ENCODE data around the gene GFRA4.

Gene GFRA4

GRCh38 chr20:3693376-3693775 is 30.2 kb upstream of the GFRA4 start:
- DNase-seq = no peak

- DNase-seq = no peak
Observed at GRCh38 chr20:3692706-3693294, 29.6 kb upstream of the GFRA4 start.

- no peak for DNase-seq
Observed at GRCh38 chr20:3691897-3692296, 28.7 kb upstream of the GFRA4 start.

GRCh38 chr20:3691306-3691705 is 28.1 kb upstream of the GFRA4 start:
- DNase-seq = no peak

- DNase-seq = no peak
Observed at GRCh38 chr20:3690413-3690812, 27.2 kb upstream of the GFRA4 start.

- DNase-seq = no peak
Observed at GRCh38 chr20:3689978-3690377, 26.8 kb upstream of the GFRA4 start.

GRCh38 chr20:3687655-3688054 is 24.5 kb upstream of the GFRA4 start:
- DNase-seq = no peak

- no peak for DNase-seq
Observed at GRCh38 chr20:3686867-3687321, 23.7 kb upstream of the GFRA4 start.

- no peak for DNase-seq
Observed at GRCh38 chr20:3686421-3686820, 23.2 kb upstream of the GFRA4 start.

- DNase-seq = no peak
Observed at GRCh38 chr20:3685341-3685740, 22.1 kb upstream of the GFRA4 start.

- DNase-seq = no peak
Observed at GRCh38 chr20:3681931-3682781, 19.0 kb upstream of the GFRA4 start, which contains the start of gene ADAM33. ADAM33 (minus strand) TSS chr20:3682010; CDS start chr20:3682004, 6 bp downstream.

GRCh38 chr20:3681352-3681930 is 18.2 kb upstream of the GFRA4 start:
- no peak for DNase-seq

GRCh38 chr20:3680701-3681351 is 17.6 kb upstream of the GFRA4 start:
- no peak for DNase-seq

GRCh38 chr20:3679749-3680700 is 16.8 kb upstream of the GFRA4 start:
- DNase-seq = no peak

- no peak for DNase-seq
Observed at GRCh38 chr20:3678856-3679720, 15.9 kb upstream of the GFRA4 start.

GRCh38 chr20:3678198-3678597 is 15.0 kb upstream of the GFRA4 start:
- no peak for DNase-seq

- no peak for DNase-seq
Observed at GRCh38 chr20:3677733-3678132, 14.5 kb upstream of the GFRA4 start.

GRCh38 chr20:3674995-3675900 is 12.0 kb upstream of the GFRA4 start:
- DNase-seq = no peak

GRCh38 chr20:3674447-3674846 is 11.2 kb upstream of the GFRA4 start:
- DNase-seq = no peak

All from activated naive CD4-positive, alpha-beta T cell treated with anti-CD3 and anti-CD28 coated beads, Interleukin-2, amount 50 U/mL, for 16 hours (primary cell).